ENCODE data around the gene TTC9.

- no peak for TF ChIP-seq CTCF (IDR thresholded peaks at IDR 0.05)
- no peak for TF ChIP-seq POLR2A (IDR thresholded peaks at IDR 0.05)
These were observed 17.2 kb downstream of the TTC9 start for GRCh38 chr14:70658899-70659298.
